Loucy (cell line): Measurements from ENCODE around the gene ATXN7L3.

Experiments used
- H2AFZ ChIP-seq: fragments of 200-600 bp; sonication (generic); 2 replicates; pipeline ENCODE4 v1.6.0; 2016; ENCODE audit warnings: antibody characterized with exemption, mild to moderate bottlenecking, low read length, moderate library complexity
- H3F3A ChIP-seq: fragments of 200-600 bp; 2 replicates; pipeline ENCODE4 v1.6.0; 2016; ENCODE audit warnings: antibody characterized with exemption, low read depth, mild to moderate bottlenecking
- H3K27me3 ChIP-seq: fragments of 200-600 bp; sonication (generic); 2 replicates; pipeline ENCODE4 v1.6.1; 2014; ENCODE audit warnings: low read length, mild to moderate bottlenecking; ENCODE audit not compliant: insufficient read depth, poor library complexity, severe bottlenecking
- H3K36me3 ChIP-seq: fragments of 200-600 bp; sonication (generic); 2 replicates; pipeline ENCODE4 v1.6.1; 2016; ENCODE audit warnings: low read length; ENCODE audit not compliant: insufficient read depth
- H3K4me1 ChIP-seq: fragments of 200-600 bp; sonication (generic); 2 replicates; pipeline ENCODE4 v1.5.1; 2014; ENCODE audit warnings: low read length, mild to moderate bottlenecking; ENCODE audit not compliant: insufficient read depth, poor library complexity, severe bottlenecking
- H3K4me2 ChIP-seq: fragments of 200-600 bp; sonication (generic); 2 replicates; pipeline ENCODE4 v1.6.0; 2014; ENCODE audit warnings: antibody characterized with exemption, low read length, low read depth, mild to moderate bottlenecking; ENCODE audit not compliant: poor library complexity, severe bottlenecking
- H3K4me3 ChIP-seq: fragments of 200-600 bp; sonication (generic); 2 replicates; pipeline ENCODE4 v1.5.1; 2014; ENCODE audit warnings: low read length, mild to moderate bottlenecking, mixed read lengths; ENCODE audit not compliant: poor library complexity, severe bottlenecking
- H3K79me2 ChIP-seq: fragments of 200-600 bp; sonication (generic); 2 replicates; pipeline ENCODE4 v1.6.1; 2014; ENCODE audit warnings: low read length; ENCODE audit not compliant: insufficient read depth
- H3K9ac ChIP-seq: fragments of 200-600 bp; sonication (generic); 2 replicates; pipeline ENCODE4 v1.6.0; 2014; ENCODE audit warnings: mild to moderate bottlenecking, low read depth, low read length, moderate library complexity; ENCODE audit not compliant: poor library complexity, severe bottlenecking
- H3K9me2 ChIP-seq: fragments of 200-600 bp; sonication (generic); replicated peaks from 2 replicates; pipeline ENCODE4 v1.6.1; 2016; ENCODE audit warnings: low read depth, low read length, mixed read lengths
- H3K9me3 ChIP-seq: fragments of 200-600 bp; sonication (generic); 2 replicates; pipeline ENCODE4 v1.6.1; 2014; ENCODE audit warnings: mild to moderate bottlenecking, antibody characterized with exemption, low read length, low read depth; ENCODE audit not compliant: insufficient read depth
- H4K20me1 ChIP-seq: fragments of 200-600 bp; sonication (generic); 2 replicates; pipeline ENCODE4 v1.6.0; 2014; ENCODE audit warnings: antibody characterized with exemption, low read length, mild to moderate bottlenecking; ENCODE audit not compliant: insufficient read depth, poor library complexity, severe bottlenecking
- CTCF ChIP-seq: fragments of 200-600 bp; sonication (generic); conservative IDR thresholded peaks from 2 replicates; pipeline ENCODE4 v1.5.1; 2014; ENCODE audit warnings: mild to moderate bottlenecking, antibody characterized with exemption, low read length
- EZH2phosphoT487 ChIP-seq: fragments of 200-600 bp; IDR thresholded peaks from 2 replicates; pipeline ENCODE4 v1.6.1; 2018; ENCODE audit warnings: antibody characterized with exemption, mild to moderate bottlenecking, moderate library complexity, borderline replicate concordance

Gene ATXN7L3

DNA sequence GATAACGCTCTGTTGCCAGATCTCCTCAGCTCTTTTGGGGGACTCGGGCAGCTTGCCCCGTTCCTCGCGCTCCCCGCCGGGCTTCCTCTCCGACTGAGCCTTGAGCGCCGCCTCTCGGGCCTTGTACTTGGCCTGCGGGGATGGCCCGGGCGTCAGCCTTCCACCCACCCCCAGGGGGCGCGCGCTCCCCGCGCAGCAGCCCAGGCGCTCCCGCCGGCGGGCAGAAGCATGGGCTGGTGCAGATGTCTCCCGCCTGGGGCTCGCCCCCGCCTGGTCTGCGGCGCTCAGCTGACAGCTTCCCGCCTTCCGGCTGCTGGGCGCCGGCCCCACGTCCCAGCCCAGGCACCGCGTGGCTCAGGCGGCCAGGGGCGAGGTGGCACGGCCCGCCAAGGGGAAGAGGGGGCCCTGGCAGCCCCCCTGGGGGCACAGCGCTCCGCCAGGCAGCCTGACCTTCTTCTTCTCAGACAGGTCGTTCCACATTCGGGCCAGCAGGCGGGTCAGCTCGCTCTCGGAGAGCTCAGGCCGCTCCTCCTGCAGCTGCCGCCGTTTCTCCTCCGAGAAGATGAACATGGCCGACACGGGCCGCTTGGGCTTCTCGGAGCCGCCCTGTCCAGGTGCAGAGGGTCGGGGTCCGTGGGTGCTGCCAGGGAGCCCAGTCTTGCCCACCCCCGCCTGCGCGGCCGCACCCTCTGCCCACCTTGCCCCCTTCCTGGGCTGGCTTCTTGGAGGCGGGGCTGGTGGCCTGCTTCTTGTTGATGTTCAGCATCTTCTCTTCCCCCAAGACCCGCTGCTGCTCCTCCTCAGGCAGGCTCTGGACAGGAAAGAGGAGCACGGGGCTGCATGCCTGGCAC lies 10.9 kb upstream of the ATXN7L3 start:
- Histone ChIP-seq H3K4me3 (no peak overlapping the region), H2AFZ (no peak overlapping the region), H3K27me3 (no peaks in the 10 kb centered on the region), H4K20me1 (peaks cover 18% of the 10 kb centered on the region), H3K79me2 (peaks cover 22% of the 10 kb centered on the region; the same call in 1 of the 2 replicates), H3K4me2 (no peak overlapping the region), H3K36me3 (peaks cover 74% of the 10 kb centered on the region; the same call in 1 of the 2 replicates), H3F3A (no peaks in the 10 kb centered on the region), H3K4me1 (peaks cover 2% of the 10 kb centered on the region), H3K9me2 (no peaks in the 10 kb centered on the region), H3K9me3 (no peaks in the 10 kb centered on the region), H3K9ac (no peak overlapping the region)
- TF ChIP-seq EZH2phosphoT487 (no peak), CTCF (peak; percentile 38)

GRCh38 chr17:44209786-44210341 lies 10.2 kb upstream of the ATXN7L3 start:
- Histone ChIP-seq H3K36me3 (peaks cover 67% of the 10 kb centered on the region; the same call in 1 of the 2 replicates), H3K4me2 (no peak overlapping the region), H3K4me3 (no peak overlapping the region)

GRCh38 chr17:44207743-44208142 lies 8.1 kb upstream of the ATXN7L3 start:
- H3K9ac ChIP-seq, result no peak overlapping the region

More at GRCh38 chr17:44209786-44210341, 10.2 kb upstream of the ATXN7L3 start:
- no peak overlapping the region for H2AFZ ChIP-seq
- H3K9me2 ChIP-seq, result no peaks in the 10 kb centered on the region
- no peak overlapping the region for H3K9ac ChIP-seq
- no peak for TF ChIP-seq CTCF
- TF ChIP-seq EZH2phosphoT487, result no peak
- no peaks in the 10 kb centered on the region for H3K27me3 ChIP-seq
- peaks cover 11% of the 10 kb centered on the region for H4K20me1 ChIP-seq
- peaks cover 15% of the 10 kb centered on the region; the same call in 1 of the 2 replicates for H3K79me2 ChIP-seq
- H3F3A ChIP-seq, result 0 out of 2 replicates have a peak, but pooled peaks cover 4% of the 10 kb centered on the region
- no peaks in the 10 kb centered on the region for H3K9me3 ChIP-seq
- H3K4me1 ChIP-seq, result no peaks in the 10 kb centered on the region

More at GRCh38 chr17:44207743-44208142, 8.1 kb upstream of the ATXN7L3 start:
- Histone ChIP-seq H3K4me3 (no peak overlapping the region), H3K4me1 (peaks cover 4% of the 10 kb centered on the region), H3K36me3 (peaks cover 49% of the 10 kb centered on the region; the same call in 1 of the 2 replicates), H3F3A (0 out of 2 replicates have a peak, but pooled peaks cover 4% of the 10 kb centered on the region), H3K4me2 (no peak overlapping the region), H4K20me1 (no peaks in the 10 kb centered on the region), H3K79me2 (no peaks in the 10 kb centered on the region), H2AFZ (no peak overlapping the region), H3K9me2 (no peaks in the 10 kb centered on the region), H3K9me3 (no peaks in the 10 kb centered on the region), H3K27me3 (no peaks in the 10 kb centered on the region)
- TF ChIP-seq EZH2phosphoT487 (no peak), CTCF (no peak)
